NCI-H2227 (cell line): ENCODE results near the gene ADGRE1.

Experiments used
- DNase-seq: peaks from one replicate; lab custom pipeline; 2025; ENCODE audit not compliant: unreplicated experiment; lab: John Stamatoyannopoulos, UW

The ADGRE1 gene

DNA sequence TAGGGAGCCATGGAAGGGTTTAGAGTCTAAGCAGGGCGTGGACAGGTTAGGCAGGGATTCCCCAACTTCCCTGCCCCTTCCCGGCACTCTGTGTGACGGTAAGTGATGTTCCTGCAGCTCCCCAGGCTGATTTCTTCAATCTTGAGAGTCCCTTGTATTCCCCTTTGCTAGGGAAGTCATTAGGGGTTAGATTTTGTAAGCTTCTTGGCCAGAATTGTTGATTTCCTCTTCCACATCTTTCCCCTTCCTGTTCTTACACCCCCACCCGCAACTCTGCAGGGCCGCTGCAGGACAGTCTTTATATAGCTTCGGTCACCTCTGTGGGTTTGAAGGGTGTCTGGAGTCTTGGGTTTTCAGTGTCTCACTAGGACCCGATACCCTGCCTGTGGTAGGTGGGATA lies 10.6 kb upstream of the ADGRE1 start:
- no peak for DNase-seq

DNA sequence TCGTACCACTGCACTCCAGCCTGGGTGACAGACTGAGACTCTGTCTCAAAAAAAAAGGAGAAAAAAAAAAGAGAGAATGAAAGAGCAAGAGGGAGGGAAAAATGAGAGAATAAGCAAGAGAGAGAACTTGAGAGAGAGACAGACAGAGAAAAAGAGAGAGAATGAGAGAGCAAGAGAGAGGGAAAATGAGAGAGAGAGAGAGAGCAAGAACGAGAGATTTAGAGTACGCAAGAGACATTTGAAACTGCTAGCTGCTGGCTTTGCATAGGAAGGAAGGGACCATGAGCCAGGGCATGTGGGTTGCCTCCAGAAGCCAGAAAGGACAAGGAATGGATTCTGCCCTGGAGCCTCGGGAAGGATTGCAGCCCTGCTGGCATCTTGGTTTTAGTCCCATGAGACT lies 9.6 kb upstream of the ADGRE1 start:
- DNase-seq: no peak

- no peak for DNase-seq
These were observed 992 bp upstream of the ADGRE1 start for GRCh38 chr19:6886277-6886897.

DNA sequence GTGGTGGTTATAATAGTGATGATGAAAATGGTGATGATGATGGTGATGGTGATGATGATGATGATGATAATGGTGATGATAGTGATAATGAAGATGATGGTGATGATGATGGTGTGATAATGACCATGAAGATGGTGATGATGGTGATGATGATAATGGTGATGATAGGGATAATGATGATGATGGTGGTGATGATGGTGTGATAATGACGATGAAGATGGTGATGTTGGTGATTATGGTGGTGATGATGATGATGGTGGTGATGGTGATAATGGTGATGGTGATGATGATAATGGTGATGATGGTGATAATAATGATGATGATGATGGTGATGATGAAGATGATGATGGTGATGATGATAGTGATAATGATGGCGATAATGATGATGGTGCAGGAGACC lies 1.6 kb downstream of the ADGRE1 start:
- DNase-seq: no peak

- DNase-seq: no peak
These were observed 3.1 kb downstream of the ADGRE1 start for GRCh38 chr19:6890401-6890913.

DNA sequence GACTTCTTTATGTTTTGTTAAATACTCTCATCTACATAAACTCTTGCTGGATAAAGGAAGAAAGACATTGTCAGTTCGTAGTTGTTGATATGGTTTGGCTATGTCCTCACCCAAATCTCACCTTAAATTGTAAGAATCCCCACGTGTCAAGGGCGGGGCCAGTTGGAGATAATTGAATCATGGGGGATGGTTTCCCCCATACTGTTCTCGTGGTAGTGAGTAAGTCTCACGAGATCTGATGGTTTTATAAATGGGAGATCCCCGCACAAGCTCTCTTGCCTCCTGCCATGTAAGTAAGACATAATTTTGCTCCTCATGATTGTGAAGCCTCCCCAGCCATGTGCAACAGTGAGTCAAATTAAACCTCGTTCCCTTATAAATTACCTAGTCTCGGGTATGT lies 3.6 kb downstream of the ADGRE1 start:
- no peak for DNase-seq

DNA sequence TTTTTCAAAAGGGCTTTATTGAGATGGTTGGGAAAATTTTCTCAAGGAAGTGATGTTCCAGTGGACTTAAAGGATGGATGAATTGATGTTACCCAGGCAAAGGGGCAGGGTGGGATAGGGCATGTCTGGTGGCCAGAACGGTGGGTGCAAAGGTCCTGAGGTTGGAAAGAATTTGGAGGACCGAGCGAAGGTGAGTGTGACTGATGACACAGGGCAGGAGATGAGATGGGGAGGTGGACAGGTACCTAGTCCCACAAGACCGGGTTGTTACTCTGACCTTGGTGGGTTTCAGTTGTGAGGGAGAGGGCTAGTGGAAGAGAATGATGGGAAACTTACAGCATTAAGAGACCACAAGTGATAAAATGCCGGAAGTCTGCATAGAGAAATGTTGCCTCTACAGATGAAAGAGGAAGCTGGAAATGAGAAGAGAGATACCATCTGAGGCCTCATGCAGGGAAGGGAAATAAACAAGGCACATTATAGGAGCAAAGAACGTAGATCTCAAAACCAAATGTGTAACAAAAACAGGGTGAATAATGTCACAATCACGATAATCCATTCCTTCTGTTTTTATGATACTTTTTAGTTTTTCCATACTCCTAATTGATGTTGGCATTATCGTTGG lies 4.5 kb downstream of the ADGRE1 start:
- no peak for DNase-seq

GRCh38 chr19:6894313-6894712 lies 6.9 kb downstream of the ADGRE1 start:
- DNase-seq: no peak

DNA sequence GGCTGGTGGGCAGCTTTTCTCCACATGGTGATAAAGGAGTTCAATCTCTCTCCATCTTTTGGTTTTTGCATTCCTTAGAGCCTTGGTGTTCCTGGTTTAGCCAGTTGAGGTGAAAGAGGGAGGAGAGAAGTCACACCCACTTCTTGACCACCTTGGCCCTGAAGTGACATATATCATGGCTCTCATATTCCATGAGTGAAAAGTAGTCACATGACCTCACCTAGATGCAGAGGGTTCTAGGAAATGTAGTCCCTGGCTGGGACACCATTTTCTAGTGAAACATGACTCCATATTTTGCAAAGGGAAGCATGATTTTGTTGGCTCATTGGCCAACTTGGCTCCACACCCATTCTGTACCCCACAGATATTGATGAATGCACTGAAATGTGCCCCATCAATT lies 16.1 kb downstream of the ADGRE1 start:
- no peak for DNase-seq

DNA sequence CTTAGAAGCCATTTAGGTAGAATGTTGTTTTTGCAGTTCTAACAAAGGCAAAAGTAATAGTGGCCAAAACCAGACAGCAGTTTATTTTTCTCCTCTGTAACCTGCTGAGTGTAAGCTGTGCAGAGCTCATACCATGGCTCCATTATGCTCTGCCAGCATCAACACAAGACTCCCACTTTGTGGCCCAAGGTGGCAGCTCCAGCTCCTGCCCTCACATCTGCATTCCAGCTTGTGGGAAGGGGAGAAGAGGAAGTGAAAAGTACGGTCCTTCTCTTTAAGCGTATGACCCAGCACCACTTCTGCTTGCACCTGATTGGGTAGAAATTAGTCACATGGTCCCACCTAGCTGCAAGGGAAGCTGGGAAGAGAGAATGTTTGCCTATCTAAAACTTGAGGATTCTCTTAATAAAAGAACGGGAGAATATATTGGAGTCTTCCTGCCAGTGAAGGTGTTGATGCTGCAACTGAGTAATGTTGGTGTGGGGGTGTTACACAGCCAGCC lies 19.2 kb downstream of the ADGRE1 start:
- no peak for DNase-seq

DNA sequence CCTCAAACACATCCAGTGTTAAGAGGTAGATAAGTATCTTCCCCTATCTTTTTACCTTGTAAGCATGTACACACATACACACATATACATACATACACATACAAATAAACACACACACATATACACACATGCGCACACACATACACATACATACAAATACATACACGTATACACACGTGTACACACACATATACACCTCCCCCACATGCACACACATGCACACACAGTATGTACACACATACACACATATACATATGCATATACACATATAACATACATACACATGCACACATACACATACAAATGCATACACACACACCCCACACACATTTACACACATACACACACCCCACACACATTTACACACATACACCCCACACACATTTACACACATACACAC lies 24.1 kb downstream of the ADGRE1 start:
- DNase-seq: no peak

- no peak for DNase-seq
These were observed 26.9 kb downstream of the ADGRE1 start for GRCh38 chr19:6914321-6914720.

GRCh38 chr19:6916952-6917351 lies 29.6 kb downstream of the ADGRE1 start:
- no peak for DNase-seq

GRCh38 chr19:6925386-6925785 lies 38.0 kb downstream of the ADGRE1 start:
- DNase-seq: no peak

GRCh38 chr19:6925801-6926751 lies 38.7 kb downstream of the ADGRE1 start:
- no peak for DNase-seq

DNA sequence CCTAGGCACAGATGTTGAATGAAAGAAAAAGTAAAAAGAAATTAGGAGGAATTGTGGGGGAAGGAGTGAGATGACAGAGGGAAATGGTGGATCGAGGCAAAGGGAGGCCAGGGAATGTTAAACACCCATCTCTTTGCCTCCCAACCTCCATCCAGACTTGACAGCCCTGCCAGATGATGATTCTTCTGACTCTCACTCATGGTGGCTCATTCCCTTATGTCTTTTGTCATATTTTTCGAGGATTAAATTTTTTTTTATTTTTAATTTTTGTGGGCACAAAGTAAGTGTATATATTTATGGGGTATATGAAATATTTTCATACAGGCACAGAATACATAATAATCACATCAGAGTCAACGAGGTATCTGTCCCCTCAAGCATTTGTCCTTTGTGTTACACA lies 42.8 kb downstream of the ADGRE1 start:
- no peak for DNase-seq

- no peak for DNase-seq
These were observed 47.7 kb downstream of the ADGRE1 start for GRCh38 chr19:6935069-6935468.

DNA sequence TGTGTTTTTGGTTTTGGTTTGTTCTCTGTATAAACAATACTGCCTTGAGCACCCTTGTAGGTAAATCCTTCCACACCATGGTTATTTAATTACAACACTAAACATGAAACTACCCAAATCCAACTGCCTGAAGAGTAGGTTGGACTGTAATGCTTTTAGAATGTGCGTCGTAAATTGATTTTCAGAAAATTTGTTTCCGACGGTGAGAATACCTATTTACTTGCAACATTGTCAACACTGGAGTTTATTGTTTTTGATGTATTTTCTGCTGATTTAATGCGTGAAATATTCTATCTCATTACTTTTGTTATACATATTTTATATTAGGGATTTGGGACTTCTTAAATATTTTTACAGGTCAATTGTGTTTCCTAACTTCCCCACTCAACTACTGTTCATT lies 48.2 kb downstream of the ADGRE1 start:
- no peak for DNase-seq

DNA sequence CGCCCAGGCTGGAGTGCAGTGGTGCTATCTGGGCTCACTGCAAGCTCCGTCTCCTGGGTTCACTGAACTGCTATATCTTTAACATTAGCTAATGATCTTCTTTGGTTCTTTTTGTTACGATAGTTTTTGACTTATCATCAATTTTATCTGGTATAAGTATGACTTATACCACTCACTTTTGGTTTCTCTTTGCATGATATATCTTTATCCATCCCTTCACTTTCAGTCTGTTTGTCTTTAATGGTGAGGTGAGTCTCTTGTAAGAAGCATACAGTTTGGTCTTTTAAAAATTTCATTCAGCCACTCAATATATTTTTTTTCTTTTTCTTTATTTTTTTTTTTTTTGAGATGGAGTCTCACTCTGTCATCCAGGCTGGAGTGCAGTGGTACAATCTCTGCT lies 58.4 kb downstream of the ADGRE1 start:
- no peak for DNase-seq

GRCh38 chr19:6947745-6948144 lies 60.4 kb downstream of the ADGRE1 start:
- no peak for DNase-seq

- DNase-seq: no peak
These were observed 61.5 kb downstream of the ADGRE1 start for GRCh38 chr19:6948884-6949283.

DNA sequence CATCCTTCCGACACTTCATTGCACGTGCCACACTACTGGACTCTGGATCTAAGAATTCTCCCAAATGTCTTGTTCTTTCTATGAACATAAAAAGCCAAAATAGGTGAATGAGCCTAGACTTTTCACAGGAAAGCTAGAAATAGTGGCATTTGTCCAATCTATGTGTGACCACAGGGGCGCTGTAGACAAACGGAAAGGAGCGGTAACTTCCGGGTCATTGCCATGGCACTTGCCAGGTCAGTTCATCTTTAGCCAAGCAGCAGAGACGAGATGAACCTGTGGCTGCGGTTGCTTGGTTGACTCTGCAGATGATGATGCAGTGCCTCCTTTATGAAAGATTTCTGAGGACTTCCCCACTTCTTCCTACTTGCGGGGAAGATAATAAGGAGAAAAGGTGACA lies 65.6 kb downstream of the ADGRE1 start:
- DNase-seq: no peak
